ENCODE measurements around the gene EPO. TPM values are rescaled to one million over a fixed set of nuclear protein-coding genes. Genes with fewer than 3 reads are reported as not detected.

EPO gene
- 0.40 TPM in 1 of 2 replicates, not detected in the other for total RNA-seq

DNA sequence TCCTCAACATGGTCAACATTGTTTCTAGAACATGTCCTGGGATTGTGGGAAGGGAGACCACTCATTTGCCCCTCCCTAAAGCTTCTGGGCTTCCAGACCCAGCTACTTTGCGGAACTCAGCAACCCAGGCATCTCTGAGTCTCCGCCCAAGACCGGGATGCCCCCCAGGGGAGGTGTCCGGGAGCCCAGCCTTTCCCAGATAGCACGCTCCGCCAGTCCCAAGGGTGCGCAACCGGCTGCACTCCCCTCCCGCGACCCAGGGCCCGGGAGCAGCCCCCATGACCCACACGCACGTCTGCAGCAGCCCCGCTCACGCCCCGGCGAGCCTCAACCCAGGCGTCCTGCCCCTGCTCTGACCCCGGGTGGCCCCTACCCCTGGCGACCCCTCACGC lies at the start of gene EPO:
EPO (plus strand) TSS at position 190 of the 392 bp plus-strand sequence. CDS start 513 bp downstream, outside the sequence.
- Mint-ChIP-seq H3K36me3 (ENCODE audit: low read depth) (no peaks in the 10 kb centered on the region), H3K9me3 (no peaks in the 10 kb centered on the region), H3K4me1 (peaks cover 3% of the 10 kb centered on the region)

DNA sequence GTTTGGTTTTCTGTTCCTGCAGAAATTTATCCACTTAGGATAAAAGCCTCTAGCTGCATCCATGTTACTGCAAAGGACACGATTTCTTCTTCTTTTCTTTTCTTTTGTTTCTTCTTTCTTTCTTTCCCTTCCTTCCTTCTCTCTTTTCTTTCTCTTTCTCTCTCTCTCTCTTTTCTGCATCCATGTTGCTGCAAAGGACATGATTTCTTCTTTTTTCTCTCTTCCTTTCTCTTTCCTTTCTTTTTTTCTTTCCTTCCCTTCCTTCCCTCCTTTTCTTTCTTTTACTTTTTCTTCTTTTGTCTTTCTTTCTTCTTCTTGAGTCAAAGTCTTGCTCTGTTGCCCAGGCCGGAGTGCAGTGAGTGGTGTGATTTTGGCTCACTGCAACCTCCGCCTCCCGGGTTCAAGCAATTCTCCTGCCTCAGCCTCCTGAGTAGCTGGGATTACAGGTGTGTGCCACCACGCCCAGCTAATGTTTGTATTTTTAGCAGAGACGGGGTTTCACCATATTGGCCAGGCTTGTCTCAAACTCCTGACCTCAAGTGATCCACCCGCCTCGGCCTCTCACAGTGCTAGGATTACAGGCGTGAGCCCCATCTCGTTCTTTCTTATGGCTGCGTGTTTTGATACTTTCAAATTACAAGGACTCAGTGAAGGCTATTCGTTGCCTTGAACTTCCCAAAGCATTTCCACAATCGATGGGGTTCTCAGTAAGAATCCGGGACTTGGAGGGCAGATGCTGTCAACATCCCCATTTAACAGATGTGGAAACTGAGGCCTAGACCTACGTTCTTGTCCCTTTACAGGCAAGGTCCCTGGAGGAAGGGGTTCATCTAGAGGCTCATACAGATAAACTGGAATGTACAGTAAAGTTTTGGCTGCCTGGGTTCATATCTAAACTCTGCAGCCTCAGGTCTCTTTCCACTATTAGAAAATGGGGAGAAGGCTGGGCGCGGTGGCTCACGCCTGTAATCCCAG lies 48.6 kb upstream of the EPO start:
- no peak for DNase-seq
- intact Hi-C loops (cut with micrococcal nuclease): loop anchor here (2.0 kb wide), 1 partner anchor 15 kb away; the partner anchor contains the start of gene ACTL6B
- Mint-ChIP-seq H3K9me3 (no peaks in the 10 kb centered on the region), H3K27ac (no peak overlapping the region), H3K4me1 (peaks cover 11% of the 10 kb centered on the region), H3K36me3 (ENCODE audit: low read depth) (peaks cover 7% of the 10 kb centered on the region), H3K4me3 (no peak overlapping the region), H3K27me3 (peaks cover 20% of the 10 kb centered on the region)

More for the DNA sequence above, at the start of gene EPO:
- Mint-ChIP-seq H3K27ac (no peak within 1 kb of the TSS), H3K4me3 (no peak within 1 kb of the TSS), H3K27me3 (peaks cover 45% of the 10 kb centered on the region)
- DNase-seq: no peak
- intact Hi-C loops (cut with micrococcal nuclease): loop anchor here (10.0 kb wide), 1 partner anchor 65 kb away; no protein-coding TSS in a partner anchor

DNA sequence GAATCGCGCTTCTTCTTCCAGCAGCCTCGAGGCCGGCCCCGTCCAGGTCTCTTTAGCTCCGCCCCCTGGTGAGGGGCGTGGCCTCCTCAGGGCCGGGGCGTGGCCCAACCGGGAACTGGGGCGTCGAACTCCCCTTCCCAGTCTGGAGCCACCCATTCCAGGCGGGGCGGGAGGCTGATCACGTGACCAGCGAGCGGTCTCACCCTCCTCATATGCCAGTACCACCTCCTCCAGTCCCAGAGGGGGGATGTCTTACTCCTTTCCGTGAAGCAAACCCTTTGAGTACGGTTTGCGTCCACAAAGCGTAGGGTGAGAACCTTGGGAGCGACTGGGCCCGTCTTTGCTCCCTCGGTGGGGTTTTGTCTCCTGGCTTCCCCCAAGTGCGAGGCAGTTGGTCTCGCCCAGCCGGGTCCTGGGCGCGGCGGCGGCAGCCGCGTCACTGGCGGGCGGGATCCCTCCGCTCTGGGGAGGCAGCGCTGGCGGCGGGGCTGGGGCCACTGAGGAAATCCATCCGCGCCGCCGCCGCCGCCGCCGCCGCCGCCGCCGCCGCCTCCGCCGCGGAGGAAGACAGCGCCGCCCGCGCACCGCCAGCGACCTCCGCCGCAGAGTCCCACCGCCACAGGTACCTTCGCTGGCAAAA lies 46.8 kb upstream of the EPO start, which contains the start of gene GNB2:
GNB2 (plus strand) TSS at position 439 of the 640 bp plus-strand sequence. CDS start 2,526 bp downstream, outside the sequence.
- peak; percentile 100 for DNase-seq
- H3K27ac Mint-ChIP-seq: peak within 1 kb of the TSS; percentile 94
- H3K27me3 Mint-ChIP-seq: peaks cover 14% of the 10 kb centered on the region
- H3K4me1 Mint-ChIP-seq: peaks cover 12% of the 10 kb centered on the region
- peak within 1 kb of the TSS; percentile 96 for H3K4me3 Mint-ChIP-seq
- peaks cover 17% of the 10 kb centered on the region for H3K36me3 Mint-ChIP-seq (ENCODE audit: low read depth)
- intact Hi-C loops (cut with micrococcal nuclease): loop anchor here (1.0 to 2.0 kb wide), 5 partner anchors 17 to 87 kb away; partner anchors contain the start of genes ACTL6B, FBXO24, LRCH4 and MOSPD3
- no peaks in the 10 kb centered on the region for H3K9me3 Mint-ChIP-seq

DNA sequence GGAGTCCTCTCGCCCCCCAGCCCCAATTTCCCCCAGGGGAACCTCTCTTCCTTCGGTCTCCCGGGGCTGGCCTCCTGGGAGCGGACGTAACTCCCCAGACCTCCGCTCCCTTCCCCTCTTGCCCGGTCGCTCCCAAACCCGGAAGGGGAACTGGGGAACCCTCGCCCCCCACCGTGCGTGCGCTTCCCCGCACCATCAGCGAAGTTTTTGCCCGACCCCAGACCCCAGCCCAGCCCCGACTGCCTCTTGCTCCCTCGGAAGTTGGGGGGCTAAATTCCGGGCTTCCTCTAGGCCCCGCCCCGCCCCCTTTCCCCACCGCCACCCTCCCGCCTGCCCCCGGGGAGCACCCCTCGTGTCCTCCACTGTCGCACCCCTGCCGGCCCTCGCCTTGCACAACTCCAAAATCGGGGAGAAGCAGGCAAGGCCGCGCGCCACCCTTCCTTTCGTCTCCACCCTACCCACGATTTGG lies 46.3 kb upstream of the EPO start:
- intact Hi-C loops (cut with micrococcal nuclease): loop anchor here (1.0 to 2.0 kb wide), 5 partner anchors 17 to 88 kb away; partner anchors contain the start of genes ACTL6B, FBXO24, LRCH4 and MOSPD3
- H3K4me3 Mint-ChIP-seq: peak overlapping the region; percentile 96
- DNase-seq: peak; percentile 80
- peaks cover 18% of the 10 kb centered on the region for H3K36me3 Mint-ChIP-seq (ENCODE audit: low read depth)
- H3K27me3 Mint-ChIP-seq: peaks cover 14% of the 10 kb centered on the region
- no peaks in the 10 kb centered on the region for H3K9me3 Mint-ChIP-seq
- H3K4me1 Mint-ChIP-seq: peaks cover 12% of the 10 kb centered on the region
- peak overlapping the region; percentile 94 for H3K27ac Mint-ChIP-seq

DNA sequence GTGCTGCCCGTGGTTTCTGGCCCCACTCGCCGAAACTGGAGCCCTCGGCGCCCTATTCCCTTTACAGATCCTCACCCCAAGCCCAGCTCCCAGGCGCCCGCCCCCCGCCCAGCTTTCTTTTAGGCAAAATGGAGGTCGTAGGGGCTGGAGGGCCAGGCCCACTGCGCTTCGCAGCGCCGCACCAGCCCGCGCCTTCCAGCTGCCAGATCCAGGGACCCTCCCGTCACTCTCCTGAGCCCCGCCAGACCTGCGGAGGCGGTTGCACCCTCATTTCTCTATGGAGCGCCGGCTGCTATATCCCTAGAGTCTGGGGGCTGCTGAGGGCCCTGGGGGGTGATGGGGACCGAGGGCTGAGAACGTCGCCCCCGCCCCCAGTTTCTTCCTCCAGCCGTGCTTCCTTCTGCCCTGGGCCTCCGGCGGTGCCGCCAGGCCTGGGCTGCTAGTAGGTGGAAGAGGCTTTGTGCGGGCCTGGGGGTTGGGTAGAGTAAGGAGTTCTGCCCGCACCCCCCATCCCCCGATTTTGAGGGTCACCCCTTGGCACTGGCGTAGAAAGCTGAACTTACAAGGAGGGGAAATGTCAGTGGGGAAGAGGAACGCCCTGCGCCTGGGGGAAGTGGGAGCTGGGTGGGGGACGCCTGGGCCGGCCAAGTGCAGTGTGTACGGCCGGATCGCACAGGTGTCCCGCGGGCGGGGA lies 45.7 kb upstream of the EPO start:
- intact Hi-C loops (cut with micrococcal nuclease): no loop called here
- Mint-ChIP-seq H3K36me3 (ENCODE audit: low read depth) (peaks cover 22% of the 10 kb centered on the region), H3K27me3 (peaks cover 11% of the 10 kb centered on the region), H3K9me3 (no peaks in the 10 kb centered on the region), H3K4me3 (peak overlapping the region; percentile 96), H3K27ac (peak overlapping the region; percentile 94), H3K4me1 (peaks cover 14% of the 10 kb centered on the region)
- DNase-seq: peak; percentile 77

DNA sequence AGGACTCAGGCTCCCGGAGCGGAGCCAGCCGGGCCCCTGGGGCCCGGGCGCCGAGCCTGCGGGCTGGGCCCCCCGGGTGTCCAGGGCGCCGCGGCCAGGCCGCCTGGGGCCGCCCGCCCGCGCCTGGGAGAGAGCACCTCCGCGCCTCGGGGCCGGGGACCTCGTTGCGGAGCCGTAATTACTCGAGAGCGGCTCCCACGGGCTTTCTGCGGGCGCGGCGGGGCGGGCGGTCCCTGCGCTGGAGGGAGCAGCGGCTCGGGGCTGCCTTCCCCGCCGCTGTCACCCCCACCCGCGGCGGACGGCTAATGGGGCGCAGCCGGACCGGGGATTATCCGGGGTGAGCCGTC lies 45.2 kb upstream of the EPO start:
- DNase-seq: no peak
- H3K27ac Mint-ChIP-seq: no peak overlapping the region
- H3K9me3 Mint-ChIP-seq: no peaks in the 10 kb centered on the region
- intact Hi-C loops (cut with micrococcal nuclease): no loop called here
- H3K27me3 Mint-ChIP-seq: peaks cover 11% of the 10 kb centered on the region
- H3K36me3 Mint-ChIP-seq (ENCODE audit: low read depth): peaks cover 24% of the 10 kb centered on the region
- H3K4me3 Mint-ChIP-seq: peak overlapping the region; percentile 96
- H3K4me1 Mint-ChIP-seq: peaks cover 15% of the 10 kb centered on the region

DNA sequence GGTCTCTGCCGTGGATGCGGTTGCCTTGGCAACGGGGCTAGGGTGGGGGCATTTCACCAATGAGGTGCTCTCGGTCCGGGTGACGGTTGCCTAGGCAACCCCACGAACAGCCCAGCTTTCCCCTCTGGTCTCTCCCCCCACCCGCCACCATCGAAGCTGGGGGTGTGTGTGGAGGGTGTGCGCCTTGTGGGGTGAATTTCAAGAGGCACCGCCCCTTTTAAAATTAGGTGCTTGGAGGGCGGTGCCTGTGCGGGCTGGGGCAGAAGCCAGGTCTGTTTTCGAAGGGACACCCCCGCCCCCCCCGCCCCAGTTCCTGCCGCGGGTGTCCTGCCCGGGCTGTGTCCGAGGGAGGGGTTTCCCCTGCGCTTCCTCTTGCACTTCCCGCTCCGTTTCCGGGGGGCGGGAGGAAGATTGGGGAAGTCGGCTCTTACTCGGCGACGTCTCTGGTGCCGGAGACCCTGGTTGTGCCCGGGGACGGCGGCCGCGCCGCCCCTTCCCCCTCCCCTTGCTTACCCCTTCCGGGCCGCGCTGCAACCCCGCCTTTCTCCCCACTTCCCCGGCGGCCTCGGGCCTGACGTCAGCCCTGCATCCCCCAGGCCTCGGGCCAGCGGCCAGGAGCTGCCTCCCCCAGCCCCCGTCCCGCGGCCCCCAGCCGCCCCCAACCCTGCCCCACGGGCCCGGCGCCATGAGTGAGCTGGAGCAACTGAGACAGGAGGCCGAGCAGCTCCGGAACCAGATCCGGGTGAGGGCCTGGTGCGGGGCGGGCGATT lies 44.5 kb upstream of the EPO start:
- intact Hi-C loops (cut with micrococcal nuclease): loop anchor here (1.0 to 2.0 kb wide), 2 partner anchors 16 to 197 kb away; partner anchors contain the start of gene TSC22D4

DNA sequence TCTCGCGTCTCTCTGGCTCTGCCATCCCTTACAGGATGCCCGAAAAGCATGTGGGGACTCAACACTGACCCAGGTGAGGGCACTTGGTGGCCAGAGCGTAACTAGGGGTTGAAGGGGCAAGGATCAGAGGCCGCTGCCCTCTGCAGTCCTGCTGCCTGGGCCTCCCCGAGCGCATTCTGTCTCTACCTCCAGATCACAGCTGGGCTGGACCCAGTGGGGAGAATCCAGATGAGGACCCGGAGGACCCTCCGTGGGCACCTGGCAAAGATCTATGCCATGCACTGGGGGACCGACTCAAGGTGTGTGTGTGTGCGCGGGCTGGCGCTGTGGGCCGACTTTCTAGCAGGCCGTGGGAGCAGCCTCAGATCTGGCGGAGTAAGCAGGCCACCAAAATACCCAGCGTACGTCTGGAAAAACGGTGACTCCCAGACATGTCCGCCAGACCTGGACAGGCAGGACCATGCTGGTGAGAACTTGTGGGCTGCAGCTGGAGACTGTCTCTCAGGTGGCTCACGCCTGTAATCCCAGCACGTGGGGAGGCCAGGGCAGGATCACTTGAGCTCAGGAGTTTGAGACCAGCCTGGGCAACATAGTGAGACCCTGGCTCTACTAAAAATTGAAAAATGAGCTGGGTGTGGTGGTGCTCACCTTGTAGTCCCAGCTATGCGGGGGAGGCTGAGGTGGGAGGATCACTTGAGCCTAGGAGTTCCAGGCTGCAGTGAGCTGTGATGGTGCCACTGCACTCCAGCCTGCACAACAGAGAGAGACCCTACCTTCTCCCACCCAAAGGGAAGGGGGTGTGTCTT lies 43.6 kb upstream of the EPO start:
- intact Hi-C loops (cut with micrococcal nuclease): loop anchor here (1.0 to 2.0 kb wide), 2 partner anchors 15 to 198 kb away; partner anchors contain the start of gene TSC22D4
- Mint-ChIP-seq H3K4me3 (peak overlapping the region; percentile 87), H3K27ac (peak overlapping the region; percentile 83)

More for the DNA sequence above, 44.5 kb upstream of the EPO start:
- peak; percentile 95 for DNase-seq
- H3K36me3 Mint-ChIP-seq (ENCODE audit: low read depth): peaks cover 26% of the 10 kb centered on the region
- H3K4me1 Mint-ChIP-seq: peaks cover 18% of the 10 kb centered on the region
- peak overlapping the region; percentile 87 for H3K4me3 Mint-ChIP-seq
- H3K9me3 Mint-ChIP-seq: no peaks in the 10 kb centered on the region
- peak overlapping the region; percentile 81 for H3K27ac Mint-ChIP-seq
- peaks cover 9% of the 10 kb centered on the region for H3K27me3 Mint-ChIP-seq

DNA sequence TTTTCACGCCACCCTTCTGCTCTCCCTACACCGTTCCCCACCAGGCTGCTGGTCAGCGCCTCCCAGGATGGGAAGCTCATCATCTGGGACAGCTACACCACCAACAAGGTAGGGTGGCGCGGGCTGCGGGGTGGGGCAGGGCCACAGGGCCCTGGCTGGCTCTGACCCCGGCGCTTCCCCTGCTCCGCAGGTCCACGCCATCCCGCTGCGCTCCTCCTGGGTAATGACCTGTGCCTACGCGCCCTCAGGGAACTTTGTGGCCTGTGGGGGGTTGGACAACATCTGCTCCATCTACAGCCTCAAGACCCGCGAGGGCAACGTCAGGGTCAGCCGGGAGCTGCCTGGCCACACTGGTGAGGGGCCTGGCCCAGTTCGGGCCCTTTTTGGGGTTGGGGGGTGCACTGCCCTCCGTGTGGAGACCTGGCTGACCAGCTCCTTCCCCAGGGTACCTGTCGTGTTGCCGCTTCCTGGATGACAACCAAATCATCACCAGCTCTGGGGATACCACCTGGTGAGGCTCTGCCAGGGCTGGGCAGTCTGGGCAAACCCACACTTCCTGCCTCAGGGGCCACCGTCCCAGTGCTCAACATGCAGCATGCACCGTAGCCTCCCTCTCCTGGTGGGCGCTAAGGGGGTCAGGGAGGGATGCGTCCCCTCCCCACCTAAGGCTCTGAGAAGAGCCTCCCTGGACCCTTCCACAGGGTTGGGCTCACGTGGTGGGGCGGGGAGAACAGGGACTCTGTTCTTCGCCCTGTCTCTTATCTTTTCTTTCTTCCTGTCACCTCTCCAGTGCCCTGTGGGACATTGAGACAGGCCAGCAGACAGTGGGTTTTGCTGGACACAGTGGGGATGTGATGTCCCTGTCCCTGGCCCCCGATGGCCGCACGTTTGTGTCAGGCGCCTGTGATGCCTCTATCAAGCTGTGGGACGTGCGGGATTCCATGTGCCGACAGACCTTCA lies 42.7 kb upstream of the EPO start:
- Mint-ChIP-seq H3K4me1 (peaks cover 18% of the 10 kb centered on the region), H3K9me3 (no peaks in the 10 kb centered on the region), H3K27ac (peak overlapping the region; percentile 70), H3K27me3 (no peaks in the 10 kb centered on the region), H3K4me3 (peak overlapping the region; percentile 49), H3K36me3 (ENCODE audit: low read depth) (peaks cover 28% of the 10 kb centered on the region)
- peak; percentile 61 for DNase-seq
- intact Hi-C loops (cut with micrococcal nuclease): loop anchor here (2.0 kb wide), 1 partner anchor 199 kb away; the partner anchor contains the start of gene TSC22D4

More for the DNA sequence above, 43.6 kb upstream of the EPO start:
- Mint-ChIP-seq H3K4me1 (peaks cover 20% of the 10 kb centered on the region), H3K36me3 (ENCODE audit: low read depth) (peaks cover 27% of the 10 kb centered on the region), H3K27me3 (peaks cover 2% of the 10 kb centered on the region), H3K9me3 (no peaks in the 10 kb centered on the region)
- DNase-seq: peak; percentile 69

DNA sequence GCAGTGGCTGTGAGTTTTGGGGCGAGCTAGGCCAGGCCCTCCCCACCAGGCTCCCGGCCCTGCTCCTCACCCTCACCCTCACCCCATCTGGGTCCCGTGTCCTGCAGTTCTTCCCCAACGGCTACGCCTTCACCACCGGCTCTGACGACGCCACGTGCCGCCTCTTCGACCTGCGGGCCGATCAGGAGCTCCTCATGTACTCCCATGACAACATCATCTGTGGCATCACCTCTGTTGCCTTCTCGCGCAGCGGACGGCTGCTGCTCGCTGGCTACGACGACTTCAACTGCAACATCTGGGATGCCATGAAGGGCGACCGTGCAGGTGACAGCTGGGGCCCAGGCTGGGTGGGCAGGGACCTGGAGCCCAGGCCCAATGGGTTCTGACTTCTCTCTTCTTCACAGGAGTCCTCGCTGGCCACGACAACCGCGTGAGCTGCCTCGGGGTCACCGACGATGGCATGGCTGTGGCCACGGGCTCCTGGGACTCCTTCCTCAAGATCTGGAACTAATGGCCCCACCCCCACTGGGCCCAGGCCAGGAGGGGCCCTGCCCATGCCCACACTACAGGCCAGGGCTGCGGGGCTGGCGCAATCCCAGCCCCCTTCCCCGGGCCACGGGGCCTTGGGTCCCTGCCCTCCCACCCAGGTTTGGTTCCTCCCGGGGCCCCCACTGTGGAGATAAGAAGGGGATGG lies 41.8 kb upstream of the EPO start:
- no peak overlapping the region for H3K27ac Mint-ChIP-seq
- no peaks in the 10 kb centered on the region for H3K9me3 Mint-ChIP-seq
- H3K36me3 Mint-ChIP-seq (ENCODE audit: low read depth): peaks cover 32% of the 10 kb centered on the region
- no peaks in the 10 kb centered on the region for H3K27me3 Mint-ChIP-seq
- H3K4me3 Mint-ChIP-seq: peak overlapping the region; percentile 49
- H3K4me1 Mint-ChIP-seq: peaks cover 17% of the 10 kb centered on the region
- intact Hi-C loops (cut with micrococcal nuclease): no loop called here
- peak; percentile 64 for DNase-seq

Measured in activated CD4-positive, alpha-beta T cell treated with anti-CD3 and anti-CD28 coated beads, Interleukin-2, amount 10 ng/mL, durations not matched to agents 24 days and 14 days (primary cell).